Right lobe of liver (tissue), 6 donors: ENCODE measurements around the gene KCNG1. TPM values are rescaled to one million over a fixed set of nuclear protein-coding genes. Genes with fewer than 3 reads are reported as not detected.

Source experiments
- ATAC-seq, 4 donors: fragments of 200-7000 bp; cut with Tn5 transposase; one replicate each; pipeline ENCODE4 v1.9.1; 2020; ENCODE audit warnings: mild to moderate bottlenecking in 4 of 4, moderate library complexity in 4 of 4
- DNase-seq, 3 donors: peaks; one replicate each; pipeline ENCODE4 v3.0.0-alpha.2; 2020
- H3K27ac ChIP-seq, 3 donors: fragments of 200-600 bp; one replicate each; pipeline ENCODE4 v1.8.0; 2022
- H3K27me3 ChIP-seq, 2 donors: fragments of 200-600 bp; one replicate each; pipeline ENCODE4 v1.8.0; 2022
- H3K36me3 ChIP-seq, 4 donors: fragments of 200-600 bp; sonication (generic) in 1 of 4; one replicate each; pipeline versions ENCODE4 v1.5.1 to v1.8.0; 2017 to 2022; ENCODE audit warnings: control low read depth in 1 of 4
- H3K4me1 ChIP-seq, 4 donors: fragments of 200-600 bp; sonication (generic) in 1 of 4; one replicate each; pipeline versions ENCODE4 v1.5.1 to v1.8.0; 2017 to 2022; ENCODE audit warnings: control low read depth in 1 of 4
- H3K4me3 ChIP-seq, 3 donors: fragments of 200-600 bp; one replicate each; pipeline ENCODE4 v1.8.0; 2022
- H3K9me3 ChIP-seq, 4 donors: fragments of 200-600 bp; sonication (generic) in 1 of 4; one replicate each; pipeline versions ENCODE4 v1.5.1 to v1.8.0; 2017 to 2022; ENCODE audit warnings: control low read depth in 1 of 4
- POLR2A ChIP-seq: fragments of 450-650 bp; IDR thresholded peaks from one replicate; pipeline ENCODE4 v1.6.1; 2017; ENCODE audit warnings: antibody characterized with exemption, mild to moderate bottlenecking
- WGBS: methylation state at CpG from one replicate; pipeline ENCODE4 v1.1.6; 2018; ENCODE audit warnings: low coverage, low lambda C conversion rate; ENCODE audit not compliant: insufficient coverage; ENCODE audit errors: missing lambda C conversion rate; 5-methylcytosine and 5-hydroxymethylcytosine counted together
- intact Hi-C, 2 donors: fragments of 100-400 bp; cut with DNase I; formaldehyde crosslinking; loops; one replicate each; pipeline versions ENCODE4 v1.11.2 to v1.14.1; 2022
- total RNA-seq, 6 experiments: library from RNA; depleted of rRNA in 2 of 6; stranded (reverse); fragments of >200 nt in 2 of 6; fragmentation: NEBNext Ultra II Directional in 3 of 6; extraction: Animal tissue kit (Norgen Biotek cat#: 25700) in 3 of 6; gene quantifications; one replicate each; pipeline versions ENCODE4 v1.1.0 to v1.2.4, GENCODE V29; 2016 to 2023
- TF ChIP-seq, protein P1 (sequence below), 4 donors: fragments of 200-600 bp in 3 of 4; fragments of 450-650 bp in 1 of 4; IDR thresholded peaks; one replicate each; pipeline versions ENCODE4 v1.5.1 to v1.8.0; 2016 to 2022; ENCODE audit warnings: antibody characterized with exemption in 4 of 4, mild to moderate bottlenecking in 2 of 4
- donor health status: DM: no; HTN: yes; CAD: no.
- donor health status: DM: no; HTN: no; CAD: no.
- donor health status: DM: no; HTN: no; CAD: no.
- donor health status: DM: no; HTN: yes; CAD: no.
- donor health status: DM: no; HTN: yes; CAD: no.

The KCNG1 gene
- total RNA-seq, 6 experiments from 2014 or later = 0.18 to 0.51 (median 0.22) TPM; not detected in 1

GRCh38 chr20:50993876-50994275, 29.0 kb downstream of the KCNG1 start:
- no peaks in the 10 kb centered on the region for H3K4me1 ChIP-seq
- TF ChIP-seq POLR2A = no peak
- TF ChIP-seq, protein P1, sequence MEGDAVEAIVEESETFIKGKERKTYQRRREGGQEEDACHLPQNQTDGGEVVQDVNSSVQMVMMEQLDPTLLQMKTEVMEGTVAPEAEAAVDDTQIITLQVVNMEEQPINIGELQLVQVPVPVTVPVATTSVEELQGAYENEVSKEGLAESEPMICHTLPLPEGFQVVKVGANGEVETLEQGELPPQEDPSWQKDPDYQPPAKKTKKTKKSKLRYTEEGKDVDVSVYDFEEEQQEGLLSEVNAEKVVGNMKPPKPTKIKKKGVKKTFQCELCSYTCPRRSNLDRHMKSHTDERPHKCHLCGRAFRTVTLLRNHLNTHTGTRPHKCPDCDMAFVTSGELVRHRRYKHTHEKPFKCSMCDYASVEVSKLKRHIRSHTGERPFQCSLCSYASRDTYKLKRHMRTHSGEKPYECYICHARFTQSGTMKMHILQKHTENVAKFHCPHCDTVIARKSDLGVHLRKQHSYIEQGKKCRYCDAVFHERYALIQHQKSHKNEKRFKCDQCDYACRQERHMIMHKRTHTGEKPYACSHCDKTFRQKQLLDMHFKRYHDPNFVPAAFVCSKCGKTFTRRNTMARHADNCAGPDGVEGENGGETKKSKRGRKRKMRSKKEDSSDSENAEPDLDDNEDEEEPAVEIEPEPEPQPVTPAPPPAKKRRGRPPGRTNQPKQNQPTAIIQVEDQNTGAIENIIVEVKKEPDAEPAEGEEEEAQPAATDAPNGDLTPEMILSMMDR (IDR thresholded peaks at IDR 0.05) = no peak
- intact Hi-C loops = loop anchor here (5.0 kb wide), 2 partner anchors 308 to 313 kb away; no protein-coding TSS in a partner anchor
- H3K4me3 ChIP-seq = no peak overlapping the region
- WGBS = 69% methylated on average over 9 of the region's 9 CpGs
- H3K36me3 ChIP-seq = no peaks in the 10 kb centered on the region
- no peak for DNase-seq
- ATAC-seq = no peak
- no peak overlapping the region for H3K27ac ChIP-seq
- no peaks in the 10 kb centered on the region for H3K27me3 ChIP-seq
- H3K9me3 ChIP-seq = no peaks in the 10 kb centered on the region

- Histone ChIP-seq H3K27ac (no peak overlapping the region), H3K4me1 (no peaks in the 10 kb centered on the region), H3K9me3 (no peaks in the 10 kb centered on the region), H3K4me3 (no peak overlapping the region), H3K27me3 (no peaks in the 10 kb centered on the region), H3K36me3 (no peaks in the 10 kb centered on the region)
- no peak for TF ChIP-seq POLR2A
- TF ChIP-seq, protein P1 (IDR thresholded peaks at IDR 0.05) = peak; percentile 34 to 53 (median 44)
- ATAC-seq (peak; percentile 45 to 60 (median 50)), DNase-seq (no peak)
- WGBS = 21% methylated on average over 8 of the region's 13 CpGs
- intact Hi-C loops = loop anchor here (5.0 kb wide), 2 partner anchors 309 to 314 kb away; no protein-coding TSS in a partner anchor
These were observed 30.0 kb downstream of the KCNG1 start for GRCh38 chr20:50992733-50993457.

DNA sequence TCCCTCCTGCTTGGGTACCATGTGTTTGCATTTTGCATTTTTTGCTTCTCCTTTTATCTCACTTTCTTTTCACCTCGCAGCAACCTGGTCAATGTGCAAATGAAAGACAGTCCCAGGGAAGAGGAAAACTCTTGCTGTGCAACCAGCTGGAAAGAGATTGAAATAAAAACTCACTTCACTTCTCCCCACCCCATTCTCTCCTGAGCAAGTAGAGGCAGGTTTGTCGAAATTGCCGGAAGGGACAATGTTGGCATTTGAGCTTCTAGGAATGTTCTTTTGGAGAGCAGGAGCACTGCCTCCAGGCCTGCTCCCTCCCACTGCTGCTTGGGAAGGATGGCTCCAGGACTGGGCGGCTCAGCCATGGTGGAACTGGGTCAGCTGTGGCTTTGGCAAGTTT, 30.6 kb downstream of the KCNG1 start:
- intact Hi-C loops = loop anchor here (5.0 kb wide), 2 partner anchors 310 to 315 kb away; no protein-coding TSS in a partner anchor
- Histone ChIP-seq H3K4me3 (no peak overlapping the region), H3K27ac (no peak overlapping the region), H3K36me3 (no peaks in the 10 kb centered on the region), H3K4me1 (no peaks in the 10 kb centered on the region), H3K9me3 (no peaks in the 10 kb centered on the region), H3K27me3 (no peaks in the 10 kb centered on the region)
- whole genome bisulfite sequencing = 26% methylated on average over 3 of the region's 4 CpGs
- TF ChIP-seq, protein P1 (IDR thresholded peaks at IDR 0.05) = no peak
- TF ChIP-seq POLR2A = no peak
- ATAC-seq (no peak), DNase-seq (no peak)

DNA sequence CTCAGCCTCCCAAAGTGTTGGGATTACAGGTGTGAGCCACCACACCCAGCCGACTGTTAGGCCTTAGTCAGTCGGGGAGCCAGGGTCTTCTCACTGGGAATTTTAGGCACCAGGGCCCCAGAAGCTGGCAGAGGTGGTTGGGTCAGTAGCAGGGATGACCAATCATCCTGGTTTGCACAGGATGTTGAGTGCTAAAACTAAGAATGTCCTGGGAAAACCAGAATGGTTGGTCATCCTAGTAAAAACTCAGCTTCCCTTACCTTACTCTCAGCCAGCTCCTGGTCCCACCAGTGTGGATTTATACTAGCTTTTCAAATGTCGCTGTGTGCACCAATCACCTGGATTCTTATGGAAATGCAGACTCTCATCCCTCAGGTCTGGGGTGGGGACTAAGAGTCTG, 31.8 kb downstream of the KCNG1 start:
- no peak overlapping the region for H3K27ac ChIP-seq
- H3K27me3 ChIP-seq = no peaks in the 10 kb centered on the region
- no peaks in the 10 kb centered on the region for H3K4me1 ChIP-seq
- intact Hi-C loops = loop anchor here (5.0 kb wide), 2 partner anchors 311 to 316 kb away; no protein-coding TSS in a partner anchor
- H3K36me3 ChIP-seq = no peaks in the 10 kb centered on the region
- no peak overlapping the region for H3K4me3 ChIP-seq
- no peak for ATAC-seq
- no peaks in the 10 kb centered on the region for H3K9me3 ChIP-seq
- TF ChIP-seq POLR2A = no peak
- TF ChIP-seq, protein P1 (IDR thresholded peaks at IDR 0.05) = no peak
- 60% methylated on average over 2 of the region's 3 CpGs for WGBS
- no peak for DNase-seq
